K562 (cell line): ENCODE results near the gene POC1B. TPM values are rescaled to one million over a fixed set of nuclear protein-coding genes. Genes with fewer than 3 reads are reported as not detected.

Experiments used
- ASH1L ChIP-seq: fragments of 450-650 bp; IDR thresholded peaks from 2 replicates; pipeline ENCODE4 v1.6.1; 2018; ENCODE audit warnings: borderline replicate concordance, mild to moderate bottlenecking, low read depth; ENCODE audit not compliant: partially characterized antibody
- BRCA1 ChIP-seq, 2 experiments: fragments of 450-650 bp in 1 of 2; sonication (generic) in 1 of 2; formaldehyde crosslinking in 1 of 2; IDR thresholded peaks; 2 replicates each; pipeline versions ENCODE4 v1.5.0 to v1.6.1; 2017 to 2020; ENCODE audit warnings: mild to moderate bottlenecking in 1 of 2, missing genetic modification reagents in 1 of 2
- FOSL1 ChIP-seq: fragments of 200-800 bp; sonication (Bioruptor generic); conservative IDR thresholded peaks from 2 replicates; pipeline ENCODE4 v1.6.1; 2016; ENCODE audit warnings: missing genetic modification characterization, missing compliant biosample characterization
- KAT8 ChIP-seq: fragments of 450-650 bp; IDR thresholded peaks from 2 replicates; pipeline ENCODE4 v1.6.1; 2016; ENCODE audit warnings: low read depth, mild to moderate bottlenecking
- KLF13 ChIP-seq: fragments of 450-650 bp; IDR thresholded peaks from 2 replicates; pipeline ENCODE4 v1.6.1; 2016; ENCODE audit warnings: missing genetic modification characterization, low read depth, mild to moderate bottlenecking, missing compliant biosample characterization, moderate library complexity, borderline replicate concordance
- NFE2 ChIP-seq: IDR thresholded peaks from 2 replicates; pipeline ENCODE4 v1.6.1; 2014; ENCODE audit warnings: antibody characterized with exemption, low read depth
- NRF1 ChIP-seq, 2 experiments: fragments of 450-650 bp; IDR thresholded peaks in 1 of 2; conservative IDR thresholded peaks in 1 of 2; 2 replicates each; pipeline ENCODE4 v1.6.1; 2014; ENCODE audit warnings: mild to moderate bottlenecking in 2 of 2
- SIX5 ChIP-seq, 2 experiments: IDR thresholded peaks; 2 replicates each; pipeline ENCODE4 v1.6.1; 2011; ENCODE audit warnings: low read length in 2 of 2, borderline replicate concordance in 1 of 2, low read depth in 1 of 2, mild to moderate bottlenecking in 1 of 2, moderate library complexity in 1 of 2; ENCODE audit not compliant: insufficient read depth in 1 of 2
- TAF1 ChIP-seq: IDR thresholded peaks from 2 replicates; pipeline ENCODE4 v1.6.1; 2011; ENCODE audit warnings: mild to moderate bottlenecking, low read length, moderate library complexity; ENCODE audit not compliant: insufficient read depth, control insufficient read depth, severe bottlenecking; ENCODE audit errors: extremely low read depth
- TAF7 ChIP-seq: fragments of 450-650 bp; IDR thresholded peaks from 2 replicates; pipeline ENCODE4 v1.6.1; 2016; ENCODE audit warnings: missing genetic modification characterization, missing compliant biosample characterization
- U2AF1 ChIP-seq: fragments of 200-400 bp; formaldehyde crosslinking; optimal IDR thresholded peaks from 2 replicates; pipeline ENCODE3; 2017; ENCODE audit warnings: mild to moderate bottlenecking, low read depth, low read length, moderate library complexity
- ZNF140 ChIP-seq: fragments of 250-450 bp; sonication (Bioruptor Pico); IDR thresholded peaks from 2 replicates; pipeline ENCODE4 v1.8.0; 2021; ENCODE audit warnings: moderate library complexity, mild to moderate bottlenecking, inconsistent platforms
- ZNF282 ChIP-seq: sonication (generic); formaldehyde crosslinking; IDR thresholded peaks from 2 replicates; pipeline ENCODE4 v1.8.1; 2023; ENCODE audit warnings: missing genetic modification reagents
- ZNF324 ChIP-seq: fragments of 250-450 bp; sonication (Bioruptor Pico); IDR thresholded peaks from 2 replicates; pipeline ENCODE4 v1.4.0; 2020; ENCODE audit warnings: mild to moderate bottlenecking
- ZNF507 ChIP-seq: conservative IDR thresholded peaks from 2 replicates; pipeline ENCODE4 v1.6.1; 2017; ENCODE audit warnings: missing genetic modification characterization, missing compliant biosample characterization
- ZNF79 ChIP-seq: fragments of 250-450 bp; sonication (Bioruptor Pico); IDR thresholded peaks from 2 replicates; pipeline ENCODE4 v1.4.0; 2020; ENCODE audit warnings: low read depth, mild to moderate bottlenecking, moderate library complexity
- polyA plus RNA-seq, 8 experiments: library from polyadenylated mRNA; depleted of rRNA in 4 of 8; stranded (reverse) in 5 of 8; unstranded in 3 of 8; fragments of >200 nt; fragmentation: Nextera tagmentation in 2 of 8; fragmentation: Illumina TruSeq in 1 of 8; extraction: Ambion mirVana in 2 of 8; extraction: Trizol in 1 of 8; gene quantifications; 2 replicates each; pipeline versions ENCODE4 v1.2.1 to v1.2.3, GENCODE V29; 2011 to 2014; ENCODE audit warnings: inconsistent platforms in 1 of 8, missing spikeins in 1 of 8
- total RNA-seq, 7 experiments: library from RNA; depleted of rRNA in 6 of 7; stranded (reverse); fragments of >200 nt in 6 of 7; fragmentation: Illumina TruSeq in 2 of 7; extraction: Trizol in 2 of 7; gene quantifications; 2 replicates each; pipeline versions ENCODE4 v1.2.1 to v1.2.3, GENCODE V29; 2011 to 2021; ENCODE audit warnings: low replicate concordance in 1 of 7
- TF ChIP-seq, protein P1 (sequence below): fragments of 450-650 bp; IDR thresholded peaks from 2 replicates; pipeline ENCODE4 v1.6.1; 2016; ENCODE audit warnings: low read depth
- TF ChIP-seq, protein P2 (sequence below): fragments of 450-650 bp; formaldehyde crosslinking; IDR thresholded peaks from 2 replicates; pipeline ENCODE4 v1.4.0; 2020; ENCODE audit warnings: mild to moderate bottlenecking, mixed read lengths

Gene POC1B
- total and polyA plus RNA-seq, 9 of the 15 experiments (the other 6 are each of a cell fraction or from before 2014, with no cell fraction given) = 4.5 to 16.1 (median 10.4) TPM

DNA sequence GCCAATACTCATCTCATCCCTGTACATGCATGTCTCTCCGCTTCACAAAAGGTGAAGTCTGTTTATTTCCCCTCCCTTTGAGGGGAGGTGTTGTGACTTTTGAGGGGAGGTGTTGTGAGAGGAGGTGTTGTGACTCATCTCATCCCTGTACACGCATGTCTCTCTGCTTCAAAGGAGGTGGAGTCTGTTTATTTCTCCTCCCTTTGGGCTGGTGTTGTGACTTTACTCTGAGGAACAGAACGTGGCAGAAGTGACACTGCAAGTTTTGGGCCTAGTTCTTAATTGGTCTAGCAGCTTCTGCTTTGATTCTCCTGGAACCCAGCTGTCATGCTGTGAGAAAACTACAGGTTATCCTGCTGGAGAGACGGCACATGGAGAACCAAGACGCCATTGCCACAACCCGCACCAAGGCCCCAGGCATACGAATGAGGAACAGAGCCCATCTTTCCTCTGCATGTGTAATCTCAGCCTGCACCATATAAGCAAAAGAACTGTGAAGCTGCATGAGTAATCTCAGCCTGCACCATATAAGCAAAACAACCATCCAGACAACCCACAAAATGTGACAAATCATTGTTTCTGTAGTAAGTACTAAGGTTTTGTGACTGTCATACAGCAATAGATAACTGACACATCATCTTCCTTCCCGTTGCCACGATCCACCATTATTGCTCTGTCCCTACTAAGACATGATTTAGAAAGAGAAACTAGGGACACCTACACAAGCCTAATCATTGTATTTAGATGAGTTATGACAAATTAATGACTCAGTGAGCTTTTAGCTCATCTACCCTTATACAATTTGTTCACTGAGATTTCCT, 31.2 kb downstream of the POC1B start (continued):
- TF ChIP-seq, protein P1, sequence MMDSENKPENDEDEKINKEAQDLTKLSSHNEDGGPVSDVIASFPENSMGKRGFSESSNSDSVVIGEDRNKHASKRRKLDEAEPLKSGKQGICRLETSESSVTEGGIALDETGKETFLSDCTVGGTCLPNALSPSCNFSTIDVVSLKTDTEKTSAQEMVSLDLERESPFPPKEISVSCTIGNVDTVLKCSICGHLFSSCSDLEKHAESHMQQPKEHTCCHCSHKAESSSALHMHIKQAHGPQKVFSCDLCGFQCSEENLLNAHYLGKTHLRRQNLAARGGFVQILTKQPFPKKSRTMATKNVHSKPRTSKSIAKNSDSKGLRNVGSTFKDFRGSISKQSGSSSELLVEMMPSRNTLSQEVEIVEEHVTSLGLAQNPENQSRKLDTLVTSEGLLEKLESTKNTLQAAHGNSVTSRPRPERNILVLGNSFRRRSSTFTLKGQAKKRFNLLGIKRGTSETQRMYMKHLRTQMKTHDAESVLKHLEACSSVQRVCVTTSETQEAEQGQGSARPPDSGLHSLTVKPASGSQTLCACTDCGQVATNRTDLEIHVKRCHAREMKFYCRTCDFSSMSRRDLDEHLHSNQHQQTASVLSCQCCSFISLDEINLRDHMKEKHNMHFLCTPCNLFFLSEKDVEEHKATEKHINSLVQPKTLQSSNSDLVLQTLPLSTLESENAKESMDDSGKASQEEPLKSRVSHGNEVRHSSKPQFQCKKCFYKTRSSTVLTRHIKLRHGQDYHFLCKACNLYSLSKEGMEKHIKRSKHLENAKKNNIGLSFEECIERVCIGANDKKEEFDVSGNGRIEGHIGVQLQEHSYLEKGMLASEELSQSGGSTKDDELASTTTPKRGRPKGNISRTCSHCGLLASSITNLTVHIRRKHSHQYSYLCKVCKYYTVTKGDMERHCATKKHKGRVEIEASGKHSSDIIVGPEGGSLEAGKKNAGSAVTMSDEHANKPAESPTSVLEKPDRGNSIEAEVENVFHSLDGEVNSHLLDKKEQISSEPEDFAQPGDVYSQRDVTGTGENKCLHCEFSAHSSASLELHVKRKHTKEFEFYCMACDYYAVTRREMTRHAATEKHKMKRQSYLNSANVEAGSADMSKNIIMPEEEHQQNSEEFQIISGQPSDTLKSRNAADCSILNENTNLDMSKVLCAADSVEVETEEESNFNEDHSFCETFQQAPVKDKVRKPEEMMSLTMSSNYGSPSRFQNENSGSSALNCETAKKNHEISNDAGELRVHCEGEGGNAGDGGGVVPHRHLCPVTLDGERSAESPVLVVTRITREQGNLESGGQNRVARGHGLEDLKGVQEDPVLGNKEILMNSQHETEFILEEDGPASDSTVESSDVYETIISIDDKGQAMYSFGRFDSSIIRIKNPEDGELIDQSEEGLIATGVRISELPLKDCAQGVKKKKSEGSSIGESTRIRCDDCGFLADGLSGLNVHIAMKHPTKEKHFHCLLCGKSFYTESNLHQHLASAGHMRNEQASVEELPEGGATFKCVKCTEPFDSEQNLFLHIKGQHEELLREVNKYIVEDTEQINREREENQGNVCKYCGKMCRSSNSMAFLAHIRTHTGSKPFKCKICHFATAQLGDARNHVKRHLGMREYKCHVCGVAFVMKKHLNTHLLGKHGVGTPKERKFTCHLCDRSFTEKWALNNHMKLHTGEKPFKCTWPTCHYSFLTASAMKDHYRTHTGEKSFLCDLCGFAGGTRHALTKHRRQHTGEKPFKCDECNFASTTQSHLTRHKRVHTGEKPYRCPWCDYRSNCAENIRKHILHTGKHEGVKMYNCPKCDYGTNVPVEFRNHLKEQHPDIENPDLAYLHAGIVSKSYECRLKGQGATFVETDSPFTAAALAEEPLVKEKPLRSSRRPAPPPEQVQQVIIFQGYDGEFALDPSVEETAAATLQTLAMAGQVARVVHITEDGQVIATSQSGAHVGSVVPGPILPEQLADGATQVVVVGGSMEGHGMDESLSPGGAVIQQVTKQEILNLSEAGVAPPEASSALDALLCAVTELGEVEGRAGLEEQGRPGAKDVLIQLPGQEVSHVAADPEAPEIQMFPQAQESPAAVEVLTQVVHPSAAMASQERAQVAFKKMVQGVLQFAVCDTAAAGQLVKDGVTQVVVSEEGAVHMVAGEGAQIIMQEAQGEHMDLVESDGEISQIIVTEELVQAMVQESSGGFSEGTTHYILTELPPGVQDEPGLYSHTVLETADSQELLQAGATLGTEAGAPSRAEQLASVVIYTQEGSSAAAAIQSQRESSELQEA = no peak
- no peak for TF ChIP-seq KLF13
- TF ChIP-seq ZNF507 (tag) = no peak
- TF ChIP-seq SIX5 (IDR thresholded peaks at IDR 0.05; ENCODE audit: borderline replicate concordance in 1 of 2, insufficient read depth in 1 of 2, low read depth in 1 of 2, low read length in 2 of 2) = no peak
- TF ChIP-seq BRCA1 (IDR thresholded peaks at IDR 0.05) = no peak
- TF ChIP-seq BRCA1 (CRISPR knock-in tag; IDR thresholded peaks at IDR 0.05) = no peak
- TF ChIP-seq TAF7 (tag) = no peak
- TF ChIP-seq ZNF324 (CRISPR knock-in tag) = no peak
- TF ChIP-seq NRF1 (conservative IDR thresholded peaks at IDR 0.05 in 1 of 2, IDR thresholded peaks at IDR 0.05 in 1 of 2) = peak in 1 of 2 experiments; percentile 35; a peak in 2 of 4 replicates
- 0 out of 2 replicates have a peak, but pooled peaks have one; percentile 24 for TF ChIP-seq FOSL1 (tag)
- TF ChIP-seq ZNF79 (CRISPR knock-in tag) = no peak
- TF ChIP-seq, protein P2, sequence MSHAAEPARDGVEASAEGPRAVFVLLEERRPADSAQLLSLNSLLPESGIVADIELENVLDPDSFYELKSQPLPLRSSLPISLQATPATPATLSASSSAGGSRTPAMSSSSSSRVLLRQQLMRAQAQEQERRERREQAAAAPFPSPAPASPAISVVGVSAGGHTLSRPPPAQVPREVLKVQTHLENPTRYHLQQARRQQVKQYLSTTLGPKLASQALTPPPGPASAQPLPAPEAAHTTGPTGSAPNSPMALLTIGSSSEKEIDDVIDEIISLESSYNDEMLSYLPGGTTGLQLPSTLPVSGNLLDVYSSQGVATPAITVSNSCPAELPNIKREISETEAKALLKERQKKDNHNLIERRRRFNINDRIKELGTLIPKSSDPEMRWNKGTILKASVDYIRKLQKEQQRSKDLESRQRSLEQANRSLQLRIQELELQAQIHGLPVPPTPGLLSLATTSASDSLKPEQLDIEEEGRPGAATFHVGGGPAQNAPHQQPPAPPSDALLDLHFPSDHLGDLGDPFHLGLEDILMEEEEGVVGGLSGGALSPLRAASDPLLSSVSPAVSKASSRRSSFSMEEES (CRISPR knock-in tag) = no peak
- TF ChIP-seq ZNF282 (CRISPR knock-in tag) = no peak
- no peak for TF ChIP-seq TAF1
- peak; percentile 62 for TF ChIP-seq NFE2
- TF ChIP-seq ZNF140 (CRISPR knock-in tag) = no peak
- no peak for TF ChIP-seq U2AF1
- TF ChIP-seq KAT8 = no peak
- TF ChIP-seq ASH1L = no peak
